Transverse colon (tissue), 4 donors: ENCODE data around the gene MYO15B. TPM values are rescaled to one million over a fixed set of nuclear protein-coding genes. Genes with fewer than 3 reads are reported as not detected.

Experiments used
- DNase-seq: peaks from one replicate; pipeline ENCODE4 v3.0.0-alpha.2; 2019
- H3K27ac ChIP-seq, 4 donors: fragments of 200-600 bp; sonication (generic); 2 replicates each; pipeline ENCODE4 v1.5.1; 2016 to 2018; ENCODE audit warnings: inconsistent platforms in 4 of 4
- H3K27me3 ChIP-seq: fragments of 200-600 bp; sonication (generic); 2 replicates; pipeline ENCODE4 v1.5.1; 2017; ENCODE audit warnings: inconsistent platforms
- H3K36me3 ChIP-seq, 4 donors: fragments of 200-600 bp; sonication (generic); 2 replicates each; pipeline ENCODE4 v1.5.1; 2017 to 2019; ENCODE audit warnings: inconsistent platforms in 4 of 4
- H3K4me1 ChIP-seq, 4 donors: fragments of 200-600 bp; sonication (generic); 2 replicates each; pipeline ENCODE4 v1.5.1; 2017 to 2020; ENCODE audit warnings: inconsistent platforms in 4 of 4
- H3K4me3 ChIP-seq, 4 donors: fragments of 200-600 bp; sonication (generic); 1 replicate in 1 of 4; 2 replicates in 3 of 4; pipeline versions ENCODE4 v1.5.1 to v1.6.1; 2017 to 2019; ENCODE audit warnings: inconsistent platforms in 4 of 4
- H3K9me3 ChIP-seq, 2 donors: fragments of 200-600 bp; sonication (generic); 2 replicates each; pipeline ENCODE4 v1.5.1; 2017 to 2019; ENCODE audit warnings: inconsistent platforms in 2 of 2
- CTCF ChIP-seq, 5 experiments: fragments of 200-600 bp in 3 of 5; fragments of 450-650 bp in 2 of 5; sonication (generic) in 3 of 5; IDR thresholded peaks; 1 replicate in 2 of 5; 2 replicates in 3 of 5; pipeline ENCODE4 v1.5.1; 2016 to 2017; ENCODE audit warnings: antibody characterized with exemption in 5 of 5, inconsistent platforms in 3 of 5, mild to moderate bottlenecking in 2 of 5, moderate library complexity in 1 of 5
- EP300 ChIP-seq: sonication (generic); formaldehyde crosslinking; IDR thresholded peaks from one replicate; pipeline ENCODE4 v1.6.1; 2017; ENCODE audit warnings: antibody characterized with exemption, low read depth
- POLR2A ChIP-seq: fragments of 450-650 bp; IDR thresholded peaks from one replicate; pipeline ENCODE4 v1.6.1; 2016; ENCODE audit warnings: antibody characterized with exemption, mild to moderate bottlenecking, moderate library complexity
- POLR2AphosphoS5 ChIP-seq, 3 donors: sonication (generic); formaldehyde crosslinking; IDR thresholded peaks; one replicate each; pipeline ENCODE4 v1.6.1; 2016; ENCODE audit warnings: antibody characterized with exemption in 3 of 3
- WGBS, 2 donors: methylation state at CpG; one replicate each; pipeline ENCODE4 v1.1.5; 2018; ENCODE audit warnings: low coverage in 1 of 2; 5-methylcytosine and 5-hydroxymethylcytosine counted together
- in situ Hi-C, 4 donors: fragments of 200-750 bp; cut with MboI; loops; one replicate each; pipeline versions ENCODE4 v1.15.0 to v1.15.1; 2017; ENCODE audit warnings: low sequenced_read_pairs in 3 of 4, low pct_ligation_motif_present in 1 of 4, low pct_unique_long_range_greater_than_20kb in 1 of 4
- intact Hi-C: fragments of 100-400 bp; cut with DNase I; formaldehyde crosslinking; loops from one replicate; pipeline ENCODE4 v1.15.1; 2023; ENCODE audit warnings: low total_unique reads
- total RNA-seq, 4 donors: library from RNA; depleted of rRNA; stranded (reverse); fragments of >200 nt; gene quantifications; one replicate each; pipeline ENCODE4 v1.1.0, GENCODE V29; 2016

MYO15B gene
- total RNA-seq, 4 donors from 2014 or later: 59.3 to 1,778 (median 829) TPM

- no peaks in the 10 kb centered on the region for H3K27me3 ChIP-seq
- intact Hi-C loops: no loop called here
- no peaks in the 10 kb centered on the region for H3K36me3 ChIP-seq
- H3K4me1 ChIP-seq: peaks cover 12 to 48% (median 44%) of the 10 kb centered on the region in 4 donors
- H3K27ac ChIP-seq: peak overlapping the region; percentile 48 to 84 (median 77)
- no peak overlapping the region for H3K4me3 ChIP-seq
- in situ Hi-C loops: no loop called here
- WGBS, 2 donors: 81 to 83% methylated on average over 1 to 17 of the region's 20 CpGs
- H3K9me3 ChIP-seq: no peaks in the 10 kb centered on the region
- no peak for TF ChIP-seq EP300
- no peak for TF ChIP-seq POLR2AphosphoS5 (IDR thresholded peaks at IDR 0.05)
- TF ChIP-seq POLR2A: no peak
- no peak for TF ChIP-seq CTCF (IDR thresholded peaks at IDR 0.05)
- no peak for DNase-seq
Observed at GRCh38 chr17:75634754-75635609, 47.4 kb downstream of the MYO15B start.

GRCh38 chr17:75635610-75636202 is 48.1 kb downstream of the MYO15B start:
- DNase-seq: peak; percentile 77
- H3K36me3 ChIP-seq: no peaks in the 10 kb centered on the region
- 45% methylated on average over 15 of the region's 16 CpGs; no CpG with 5 or more reads in 1 of the 2 donors for WGBS, 2 donors
- TF ChIP-seq POLR2A (no peak), CTCF (IDR thresholded peaks at IDR 0.05) (peak in 1 of 5 experiments; percentile 14), EP300 (no peak), POLR2AphosphoS5 (IDR thresholded peaks at IDR 0.05) (peak in 1 of 3 donors; percentile 27)
- in situ Hi-C loops (no loop called here), intact Hi-C loops (no loop called here)
- H3K4me1 ChIP-seq: peaks cover 12 to 53% (median 47%) of the 10 kb centered on the region in 4 donors
- H3K4me3 ChIP-seq: no peak overlapping the region
- H3K27ac ChIP-seq: peak overlapping the region; percentile 23 to 84 (median 40)
- no peaks in the 10 kb centered on the region for H3K27me3 ChIP-seq
- H3K9me3 ChIP-seq: no peaks in the 10 kb centered on the region

- Histone ChIP-seq H3K9me3 (no peaks in the 10 kb centered on the region), H3K4me3 (no peak overlapping the region), H3K27ac (peak overlapping the region; percentile 27 to 84 (median 40)), H3K4me1 (peaks cover 12 to 53% (median 47%) of the 10 kb centered on the region in 4 donors), H3K36me3 (no peaks in the 10 kb centered on the region), H3K27me3 (no peaks in the 10 kb centered on the region)
- intact Hi-C loops (no loop called here), in situ Hi-C loops (no loop called here)
- WGBS, 2 donors: 87% methylated on average over 16 of the region's 19 CpGs; no CpG with 5 or more reads in 1 of the 2 donors
- DNase-seq: no peak
- TF ChIP-seq POLR2AphosphoS5 (IDR thresholded peaks at IDR 0.05) (no peak), POLR2A (no peak), EP300 (no peak), CTCF (IDR thresholded peaks at IDR 0.05) (no peak)
Observed at GRCh38 chr17:75636381-75637142, 49.0 kb downstream of the MYO15B start.

- Histone ChIP-seq H3K27me3 (no peaks in the 10 kb centered on the region), H3K4me3 (no peak overlapping the region), H3K9me3 (no peaks in the 10 kb centered on the region), H3K27ac (peak overlapping the region in 1 of 4 donors; percentile 27), H3K4me1 (peaks cover 12 to 56% (median 51%) of the 10 kb centered on the region in 4 donors), H3K36me3 (no peaks in the 10 kb centered on the region)
- TF ChIP-seq POLR2AphosphoS5 (IDR thresholded peaks at IDR 0.05) (no peak), EP300 (no peak), POLR2A (no peak)
- DNase-seq: peak; percentile 68
- intact Hi-C loops: no loop called here
- in situ Hi-C loops: no loop called here
- WGBS, 2 donors: 60% methylated on average over 13 of the region's 13 CpGs; no CpG with 5 or more reads in 1 of the 2 donors
Observed at GRCh38 chr17:75637143-75637538, 49.5 kb downstream of the MYO15B start.
